ENCODE measurements around the gene ZNF764. TPM values are rescaled to one million over a fixed set of nuclear protein-coding genes. Genes with fewer than 3 reads are reported as not detected.
A peak's percentile ranks its signal among the peaks of the same experiment; 100 is the strongest.
"Not testable (repeated sequence)": the region's sequence is repeated elsewhere in the genome, so short reads cannot be mapped to it uniquely, and the experiment has no call there.

The ZNF764 gene
- total RNA-seq, 1 donor from 2014 or later, result 4.4 TPM

GRCh38 chr16:30543067-30543466 is 15.1 kb downstream of the ZNF764 start:
- no peak for DNase-seq

- DNase-seq, result peak; percentile 70
Measured at GRCh38 chr16:30541502-30542329, 16.5 kb downstream of the ZNF764 start.

- not testable (repeated sequence) for DNase-seq
Measured at GRCh38 chr16:30540916-30541464, 17.2 kb downstream of the ZNF764 start.

GRCh38 chr16:30539986-30540526 is 18.1 kb downstream of the ZNF764 start:
- not testable (repeated sequence) for DNase-seq

- DNase-seq, result no peak
Measured at GRCh38 chr16:30539000-30539964, 18.9 kb downstream of the ZNF764 start.

- not testable (repeated sequence) for DNase-seq
Measured at GRCh38 chr16:30536391-30537024, 21.7 kb downstream of the ZNF764 start.

- peak; percentile 85 for DNase-seq
Measured at GRCh38 chr16:30535777-30536190, 22.4 kb downstream of the ZNF764 start.

GRCh38 chr16:30535106-30535776 is 22.9 kb downstream of the ZNF764 start:
- peak; percentile 50 for DNase-seq

GRCh38 chr16:30534368-30535105 is 23.6 kb downstream of the ZNF764 start, which contains the start of gene ZNF747:
ZNF747 (minus strand) TSS chr16:30534858; CDS start chr16:30534679, 179 bp downstream.
- DNase-seq, result peak; percentile 89

- DNase-seq, result peak; percentile 21
Measured at GRCh38 chr16:30533748-30534367, 24.3 kb downstream of the ZNF764 start.

GRCh38 chr16:30533146-30533522 is 25.0 kb downstream of the ZNF764 start:
- no peak for DNase-seq

- DNase-seq, result no peak
Measured at GRCh38 chr16:30532285-30533145, 25.7 kb downstream of the ZNF764 start.

GRCh38 chr16:30530163-30531037 is 27.8 kb downstream of the ZNF764 start:
- DNase-seq, result no peak

GRCh38 chr16:30528799-30529457 is 29.2 kb downstream of the ZNF764 start:
- DNase-seq, result no peak

- no peak for DNase-seq
Measured at GRCh38 chr16:30527635-30528178, 30.5 kb downstream of the ZNF764 start.

GRCh38 chr16:30526823-30527634 is 31.1 kb downstream of the ZNF764 start:
- peak; percentile 98 for DNase-seq

Measured in dermis blood vessel endothelial cell (primary cell).